Neural crest cell (in vitro differentiated cells): ENCODE measurements around the gene CDK14. TPM values are rescaled to one million over a fixed set of nuclear protein-coding genes. Genes with fewer than 3 reads are reported as not detected.
"Not testable (repeated sequence)": the region's sequence is repeated elsewhere in the genome, so short reads cannot be mapped to it uniquely, and the experiment has no call there.

Source experiments
- DNase-seq: peaks from one replicate; pipeline ENCODE4 v3.0.0; 2021; ENCODE audit warnings: low read depth, mixed read lengths, low spot score
- H3K27ac Mint-ChIP-seq: one replicate; pipeline ENCODE4 v1.8.0; 2021; ENCODE audit warnings: mild to moderate bottlenecking, mixed read lengths; ENCODE audit not compliant: unreplicated experiment
- H3K27me3 Mint-ChIP-seq: 2 replicates; pipeline ENCODE4 v1.8.0; 2021; ENCODE audit warnings: low read depth, mild to moderate bottlenecking, mixed read lengths
- H3K36me3 Mint-ChIP-seq: 2 replicates; pipeline ENCODE4 v1.8.0; 2021; ENCODE audit warnings: low read depth, mild to moderate bottlenecking, mixed read lengths
- H3K4me1 Mint-ChIP-seq: 2 replicates; pipeline ENCODE4 v1.8.0; 2021; ENCODE audit warnings: mixed read lengths
- H3K4me3 Mint-ChIP-seq: one replicate; pipeline ENCODE4 v1.8.0; 2021; ENCODE audit warnings: mild to moderate bottlenecking, mixed read lengths
- H3K9me3 Mint-ChIP-seq: 2 replicates; pipeline ENCODE4 v1.8.0; 2021; ENCODE audit warnings: mixed read lengths
- CTCF ChIP-seq: fragments of 200-600 bp; sonication (generic); conservative IDR thresholded peaks from 2 replicates; pipeline ENCODE4 v1.5.0; 2021; ENCODE audit warnings: antibody characterized with exemption, mild to moderate bottlenecking
- total RNA-seq: library from RNA; stranded (reverse); gene quantifications from 2 replicates; pipeline ENCODE4 v1.2.1, GENCODE V29; 2021

The CDK14 gene
- total RNA-seq, 1 donor from 2014 or later: 49.6 TPM

- DNase-seq: no peak
- H3K4me3 Mint-ChIP-seq: no peak overlapping the region
- no peaks in the 10 kb centered on the region for H3K36me3 Mint-ChIP-seq
- H3K4me1 Mint-ChIP-seq: peaks cover 23% of the 10 kb centered on the region
- no peaks in the 10 kb centered on the region for H3K27me3 Mint-ChIP-seq
- H3K9me3 Mint-ChIP-seq: peaks cover 5% of the 10 kb centered on the region
- H3K27ac Mint-ChIP-seq: no peak overlapping the region
- no peak for TF ChIP-seq CTCF
Measured at GRCh38 chr7:91168871-91169829, 573.0 kb downstream of the CDK14 start.

GRCh38 chr7:91169830-91170191 lies 573.7 kb downstream of the CDK14 start:
- H3K4me1 Mint-ChIP-seq: peaks cover 23% of the 10 kb centered on the region
- H3K4me3 Mint-ChIP-seq: no peak overlapping the region
- H3K27ac Mint-ChIP-seq: no peak overlapping the region
- no peak for DNase-seq
- peaks cover 5% of the 10 kb centered on the region for H3K9me3 Mint-ChIP-seq
- TF ChIP-seq CTCF: no peak
- no peaks in the 10 kb centered on the region for H3K36me3 Mint-ChIP-seq
- H3K27me3 Mint-ChIP-seq: no peaks in the 10 kb centered on the region

GRCh38 chr7:91173265-91173664 lies 577.1 kb downstream of the CDK14 start:
- not testable (repeated sequence) for H3K36me3 Mint-ChIP-seq, H3K4me3 Mint-ChIP-seq, H3K9me3 Mint-ChIP-seq, H3K27me3 Mint-ChIP-seq, H3K27ac Mint-ChIP-seq, DNase-seq
- peaks cover 19% of the 10 kb centered on the region for H3K4me1 Mint-ChIP-seq

- DNase-seq: no peak
- no peaks in the 10 kb centered on the region for H3K27me3 Mint-ChIP-seq
- H3K27ac Mint-ChIP-seq: no peak overlapping the region
- H3K9me3 Mint-ChIP-seq: peaks cover 2% of the 10 kb centered on the region
- TF ChIP-seq CTCF: no peak
- peaks cover 12% of the 10 kb centered on the region for H3K36me3 Mint-ChIP-seq
- H3K4me1 Mint-ChIP-seq: peaks cover 5% of the 10 kb centered on the region
- no peak overlapping the region for H3K4me3 Mint-ChIP-seq
Measured at GRCh38 chr7:91180746-91181145, 584.6 kb downstream of the CDK14 start.

GRCh38 chr7:91181949-91182348 lies 585.8 kb downstream of the CDK14 start:
- Mint-ChIP-seq H3K36me3 (peaks cover 12% of the 10 kb centered on the region), H3K4me3 (no peak overlapping the region), H3K9me3 (peaks cover 2% of the 10 kb centered on the region), H3K4me1 (peaks cover 5% of the 10 kb centered on the region), H3K27ac (no peak overlapping the region), H3K27me3 (no peaks in the 10 kb centered on the region)
- no peak for TF ChIP-seq CTCF
- DNase-seq: no peak
